Right lobe of liver (tissue), 6 donors: ENCODE measurements around the gene RHCG. TPM values are rescaled to one million over a fixed set of nuclear protein-coding genes. Genes with fewer than 3 reads are reported as not detected.

Experiments
- ATAC-seq, 4 donors: fragments of 200-7000 bp; cut with Tn5 transposase; one replicate each; pipeline ENCODE4 v1.9.1; 2020; ENCODE audit warnings: mild to moderate bottlenecking in 4 of 4, moderate library complexity in 4 of 4
- DNase-seq, 3 donors: peaks; one replicate each; pipeline ENCODE4 v3.0.0-alpha.2; 2020
- H3K27ac ChIP-seq, 3 donors: fragments of 200-600 bp; one replicate each; pipeline ENCODE4 v1.8.0; 2022
- H3K27me3 ChIP-seq, 2 donors: fragments of 200-600 bp; one replicate each; pipeline ENCODE4 v1.8.0; 2022
- H3K36me3 ChIP-seq, 4 donors: fragments of 200-600 bp; sonication (generic) in 1 of 4; one replicate each; pipeline versions ENCODE4 v1.5.1 to v1.8.0; 2017 to 2022; ENCODE audit warnings: control low read depth in 1 of 4
- H3K4me1 ChIP-seq, 4 donors: fragments of 200-600 bp; sonication (generic) in 1 of 4; one replicate each; pipeline versions ENCODE4 v1.5.1 to v1.8.0; 2017 to 2022; ENCODE audit warnings: control low read depth in 1 of 4
- H3K4me3 ChIP-seq, 3 donors: fragments of 200-600 bp; one replicate each; pipeline ENCODE4 v1.8.0; 2022
- H3K9me3 ChIP-seq, 4 donors: fragments of 200-600 bp; sonication (generic) in 1 of 4; one replicate each; pipeline versions ENCODE4 v1.5.1 to v1.8.0; 2017 to 2022; ENCODE audit warnings: control low read depth in 1 of 4
- CTCF ChIP-seq, 4 donors: fragments of 200-600 bp in 3 of 4; fragments of 450-650 bp in 1 of 4; IDR thresholded peaks; one replicate each; pipeline versions ENCODE4 v1.5.1 to v1.8.0; 2016 to 2022; ENCODE audit warnings: antibody characterized with exemption in 4 of 4, mild to moderate bottlenecking in 2 of 4
- POLR2A ChIP-seq: fragments of 450-650 bp; IDR thresholded peaks from one replicate; pipeline ENCODE4 v1.6.1; 2017; ENCODE audit warnings: antibody characterized with exemption, mild to moderate bottlenecking
- WGBS: methylation state at CpG from one replicate; pipeline ENCODE4 v1.1.6; 2018; ENCODE audit warnings: low coverage, low lambda C conversion rate; ENCODE audit not compliant: insufficient coverage; ENCODE audit errors: missing lambda C conversion rate; 5-methylcytosine and 5-hydroxymethylcytosine counted together
- intact Hi-C, 2 donors: fragments of 100-400 bp; cut with DNase I; formaldehyde crosslinking; loops; one replicate each; pipeline versions ENCODE4 v1.11.2 to v1.14.1; 2022
- total RNA-seq, 6 experiments: library from RNA; depleted of rRNA in 2 of 6; stranded (reverse); fragments of >200 nt in 2 of 6; fragmentation: NEBNext Ultra II Directional in 3 of 6; extraction: Animal tissue kit (Norgen Biotek cat#: 25700) in 3 of 6; gene quantifications; one replicate each; pipeline versions ENCODE4 v1.1.0 to v1.2.4, GENCODE V29; 2016 to 2023
- donor health status: DM: no; HTN: yes; CAD: no.
- donor health status: DM: no; HTN: no; CAD: no.
- donor health status: DM: no; HTN: no; CAD: no.
- donor health status: DM: no; HTN: yes; CAD: no.
- donor health status: DM: no; HTN: yes; CAD: no.

Gene RHCG
- total RNA-seq, 6 experiments from 2014 or later = 0.20 to 0.82 (median 0.37) TPM; not detected in 1

- Histone ChIP-seq H3K27ac (no peak overlapping the region), H3K4me1 (no peaks in the 10 kb centered on the region), H3K4me3 (no peak overlapping the region), H3K36me3 (no peaks in the 10 kb centered on the region), H3K9me3 (no peaks in the 10 kb centered on the region), H3K27me3 (no peaks in the 10 kb centered on the region)
- TF ChIP-seq CTCF (IDR thresholded peaks at IDR 0.05) = no peak
- TF ChIP-seq POLR2A = no peak
- ATAC-seq = peak in 1 of 4 donors; percentile 31
- intact Hi-C loops = loop anchor here (10.0 kb wide), 1 partner anchor 65 kb away; no protein-coding TSS in a partner anchor
- WGBS = 40% methylated on average over 8 of the region's 10 CpGs
- peak in 2 of 3 donors; percentile 27 to 44 for DNase-seq
Measured at GRCh38 chr15:89490081-89490813, 6.1 kb downstream of the RHCG start.

- ATAC-seq (no peak), DNase-seq (peak in 2 of 3 donors; percentile 28 to 39)
- Histone ChIP-seq H3K36me3 (no peaks in the 10 kb centered on the region), H3K27me3 (no peaks in the 10 kb centered on the region), H3K9me3 (no peaks in the 10 kb centered on the region), H3K27ac (no peak overlapping the region), H3K4me3 (no peak overlapping the region), H3K4me1 (no peaks in the 10 kb centered on the region)
- TF ChIP-seq CTCF (IDR thresholded peaks at IDR 0.05) (no peak), POLR2A (no peak)
- intact Hi-C loops = no loop called here
- WGBS = 52% methylated on average over 4 of the region's 4 CpGs
Measured at GRCh38 chr15:89489376-89489775, 7.0 kb downstream of the RHCG start.

- 47% methylated on average over 2 of the region's 2 CpGs for WGBS
- H3K36me3 ChIP-seq = no peaks in the 10 kb centered on the region
- no peak overlapping the region for H3K27ac ChIP-seq
- no peaks in the 10 kb centered on the region for H3K9me3 ChIP-seq
- H3K4me1 ChIP-seq = no peaks in the 10 kb centered on the region
- no peak for TF ChIP-seq POLR2A
- H3K27me3 ChIP-seq = no peaks in the 10 kb centered on the region
- intact Hi-C loops = no loop called here
- ATAC-seq = no peak
- H3K4me3 ChIP-seq = no peak overlapping the region
- peak in 1 of 3 donors; percentile 3 for DNase-seq
Measured at GRCh38 chr15:89487791-89488190, 8.6 kb downstream of the RHCG start.

- H3K36me3 ChIP-seq = no peaks in the 10 kb centered on the region
- H3K27ac ChIP-seq = no peak overlapping the region
- no CpG with 5 or more reads among the region's 24 CpGs for WGBS
- H3K27me3 ChIP-seq = no peaks in the 10 kb centered on the region
- no peak for TF ChIP-seq CTCF (IDR thresholded peaks at IDR 0.05)
- TF ChIP-seq POLR2A = no peak
- no peak overlapping the region for H3K4me3 ChIP-seq
- H3K4me1 ChIP-seq = no peaks in the 10 kb centered on the region
- intact Hi-C loops = no loop called here
- DNase-seq = peak in 2 of 3 donors; percentile 41 to 52
- H3K9me3 ChIP-seq = no peaks in the 10 kb centered on the region
- peak in 1 of 4 donors; percentile 24 for ATAC-seq
Measured at GRCh38 chr15:89486726-89487050, 9.7 kb downstream of the RHCG start.

- 40% methylated on average over 4 of the region's 6 CpGs for WGBS
- DNase-seq = peak in 1 of 3 donors; percentile 29
Measured at GRCh38 chr15:89483079-89483478, 13.3 kb downstream of the RHCG start.

More at GRCh38 chr15:89483079-89483478, 13.3 kb downstream of the RHCG start:
- Histone ChIP-seq H3K36me3 (no peaks in the 10 kb centered on the region), H3K27ac (no peak overlapping the region), H3K27me3 (no peaks in the 10 kb centered on the region), H3K4me3 (no peak overlapping the region), H3K4me1 (no peaks in the 10 kb centered on the region), H3K9me3 (no peaks in the 10 kb centered on the region)
- intact Hi-C loops = no loop called here
- peak; percentile 57 to 77 (median 66) for ATAC-seq
- TF ChIP-seq CTCF (IDR thresholded peaks at IDR 0.05) (no peak), POLR2A (no peak)
